ENCODE results near the gene NAALADL2. TPM values are rescaled to one million over a fixed set of nuclear protein-coding genes. Genes with fewer than 3 reads are reported as not detected.

NAALADL2 gene
- total and polyA plus RNA-seq, 2 of the 8 experiments (the other 6 are each of a cell fraction or from before 2014, with no cell fraction given): 0.12 to 0.22 TPM

DNA sequence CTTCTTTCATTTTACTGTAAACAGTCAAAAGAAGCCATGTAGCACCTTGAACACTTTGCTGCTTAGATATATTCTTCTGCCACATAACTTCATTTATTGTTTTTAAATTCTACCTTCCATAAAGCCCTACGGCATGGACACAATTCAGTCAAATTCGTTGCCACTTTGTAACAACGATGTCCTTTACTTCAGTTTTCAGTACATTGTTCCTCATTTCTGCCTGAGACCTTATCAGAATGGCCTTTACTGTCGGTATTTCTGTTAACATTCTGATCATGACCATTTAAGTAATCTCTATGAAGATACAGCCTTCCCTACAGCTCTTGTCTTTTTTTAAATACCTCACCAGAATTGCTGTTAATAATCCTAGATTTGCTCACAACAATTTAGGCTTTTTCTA is 466.9 kb downstream of the NAALADL2 start (continued):
- no peak for TF ChIP-seq BRCA1 (IDR thresholded peaks at IDR 0.05; ENCODE audit: low read depth, low read length)
- TF ChIP-seq, protein P1, sequence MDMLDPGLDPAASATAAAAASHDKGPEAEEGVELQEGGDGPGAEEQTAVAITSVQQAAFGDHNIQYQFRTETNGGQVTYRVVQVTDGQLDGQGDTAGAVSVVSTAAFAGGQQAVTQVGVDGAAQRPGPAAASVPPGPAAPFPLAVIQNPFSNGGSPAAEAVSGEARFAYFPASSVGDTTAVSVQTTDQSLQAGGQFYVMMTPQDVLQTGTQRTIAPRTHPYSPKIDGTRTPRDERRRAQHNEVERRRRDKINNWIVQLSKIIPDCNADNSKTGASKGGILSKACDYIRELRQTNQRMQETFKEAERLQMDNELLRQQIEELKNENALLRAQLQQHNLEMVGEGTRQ (IDR thresholded peaks at IDR 0.05; ENCODE audit: low read length): no peak
